SK-N-SH (cell line): ENCODE results near the gene CD38.

Experiments used
- CTCF ChIP-seq: fragments of 200-600 bp; sonication (generic); IDR thresholded peaks from 2 replicates; pipeline ENCODE4 v1.6.1; 2017; ENCODE audit warnings: antibody characterized with exemption, mild to moderate bottlenecking, moderate library complexity
- ELF1 ChIP-seq: IDR thresholded peaks from 2 replicates; pipeline ENCODE4 v1.4.0; 2012
- EZH2phosphoT487 ChIP-seq: fragments of 200-600 bp; sonication (generic); IDR thresholded peaks from 2 replicates; pipeline ENCODE4 v1.6.1; 2017; ENCODE audit warnings: low read depth, mixed run types, mild to moderate bottlenecking, antibody characterized with exemption, moderate library complexity, borderline replicate concordance
- FOXM1 ChIP-seq: IDR thresholded peaks from 2 replicates; pipeline ENCODE4 v1.4.0; 2012; ENCODE audit warnings: low read depth, mild to moderate bottlenecking
- JUND ChIP-seq: IDR thresholded peaks from 2 replicates; pipeline ENCODE4 v1.4.0; 2012
- SMC3 ChIP-seq: IDR thresholded peaks from 2 replicates; pipeline ENCODE4 v1.6.1; 2012; ENCODE audit warnings: low read depth, low read length, improper control_type of control experiment
- TAF1 ChIP-seq: IDR thresholded peaks from 2 replicates; pipeline ENCODE4 v1.6.1; 2012; ENCODE audit warnings: low read depth, mild to moderate bottlenecking, low read length, moderate library complexity, borderline replicate concordance
- USF1 ChIP-seq: IDR thresholded peaks from 2 replicates; pipeline ENCODE4 v1.4.0; 2012; ENCODE audit warnings: low read depth, borderline replicate concordance
- TF ChIP-seq, protein P1 (sequence below): IDR thresholded peaks from 2 replicates; pipeline ENCODE4 v1.6.1; 2012; ENCODE audit warnings: mild to moderate bottlenecking, low read depth, low read length, moderate library complexity

DNA sequence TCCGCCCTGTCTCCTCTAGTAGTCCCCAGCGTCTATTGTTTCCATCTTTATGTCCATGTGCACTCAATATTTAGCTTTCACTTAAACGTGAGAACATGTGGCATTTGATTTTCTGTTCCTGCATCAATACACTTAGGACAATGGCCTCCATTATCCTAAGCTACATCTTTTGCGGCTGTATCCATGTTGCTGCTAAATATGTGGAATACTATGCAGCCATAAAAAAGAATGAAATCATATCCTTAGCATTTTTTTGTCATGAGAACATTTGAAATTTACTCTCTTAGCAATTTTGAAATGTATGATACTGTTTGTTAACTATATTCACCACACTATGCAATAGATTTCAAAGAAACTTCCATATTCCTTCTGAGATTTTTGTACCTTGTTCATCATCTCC, 19.8 kb upstream of the CD38 start:
- no peak for TF ChIP-seq CTCF
- TF ChIP-seq, protein P1, sequence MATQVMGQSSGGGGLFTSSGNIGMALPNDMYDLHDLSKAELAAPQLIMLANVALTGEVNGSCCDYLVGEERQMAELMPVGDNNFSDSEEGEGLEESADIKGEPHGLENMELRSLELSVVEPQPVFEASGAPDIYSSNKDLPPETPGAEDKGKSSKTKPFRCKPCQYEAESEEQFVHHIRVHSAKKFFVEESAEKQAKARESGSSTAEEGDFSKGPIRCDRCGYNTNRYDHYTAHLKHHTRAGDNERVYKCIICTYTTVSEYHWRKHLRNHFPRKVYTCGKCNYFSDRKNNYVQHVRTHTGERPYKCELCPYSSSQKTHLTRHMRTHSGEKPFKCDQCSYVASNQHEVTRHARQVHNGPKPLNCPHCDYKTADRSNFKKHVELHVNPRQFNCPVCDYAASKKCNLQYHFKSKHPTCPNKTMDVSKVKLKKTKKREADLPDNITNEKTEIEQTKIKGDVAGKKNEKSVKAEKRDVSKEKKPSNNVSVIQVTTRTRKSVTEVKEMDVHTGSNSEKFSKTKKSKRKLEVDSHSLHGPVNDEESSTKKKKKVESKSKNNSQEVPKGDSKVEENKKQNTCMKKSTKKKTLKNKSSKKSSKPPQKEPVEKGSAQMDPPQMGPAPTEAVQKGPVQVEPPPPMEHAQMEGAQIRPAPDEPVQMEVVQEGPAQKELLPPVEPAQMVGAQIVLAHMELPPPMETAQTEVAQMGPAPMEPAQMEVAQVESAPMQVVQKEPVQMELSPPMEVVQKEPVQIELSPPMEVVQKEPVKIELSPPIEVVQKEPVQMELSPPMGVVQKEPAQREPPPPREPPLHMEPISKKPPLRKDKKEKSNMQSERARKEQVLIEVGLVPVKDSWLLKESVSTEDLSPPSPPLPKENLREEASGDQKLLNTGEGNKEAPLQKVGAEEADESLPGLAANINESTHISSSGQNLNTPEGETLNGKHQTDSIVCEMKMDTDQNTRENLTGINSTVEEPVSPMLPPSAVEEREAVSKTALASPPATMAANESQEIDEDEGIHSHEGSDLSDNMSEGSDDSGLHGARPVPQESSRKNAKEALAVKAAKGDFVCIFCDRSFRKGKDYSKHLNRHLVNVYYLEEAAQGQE = no peak
- TF ChIP-seq ELF1 = no peak
- TF ChIP-seq FOXM1 = no peak
- no peak for TF ChIP-seq USF1
- TF ChIP-seq SMC3 = no peak
- no peak for TF ChIP-seq TAF1
- no peak for TF ChIP-seq EZH2phosphoT487
- TF ChIP-seq JUND = no peak
